MM.1S (cell line): ENCODE measurements around the gene ACOT4.
"Not testable (repeated sequence)": the region's sequence is repeated elsewhere in the genome, so short reads cannot be mapped to it uniquely, and the experiment has no call there.

Source experiments
- DNase-seq: peaks from one replicate; pipeline ENCODE4 v3.0.0-alpha.2; 2015
- H2AFZ ChIP-seq: fragments of 300-600 bp; sonication (generic); 2 replicates; pipeline ENCODE4 v1.6.0; 2016; ENCODE audit warnings: antibody characterized with exemption, low read length
- H3F3A ChIP-seq: fragments of 300-600 bp; sonication (generic); 2 replicates; pipeline ENCODE4 v1.6.1; 2016; ENCODE audit warnings: mild to moderate bottlenecking, antibody characterized with exemption, low read length, moderate library complexity, mixed read lengths; ENCODE audit not compliant: insufficient read depth
- H3K27ac ChIP-seq: fragments of 300-600 bp; sonication (generic); 2 replicates; pipeline ENCODE4 v1.5.1; 2016; ENCODE audit warnings: mild to moderate bottlenecking, low read length
- H3K27me3 ChIP-seq: fragments of 300-600 bp; sonication (generic); replicated peaks from 2 replicates; pipeline ENCODE4 v1.6.0; 2016; ENCODE audit warnings: low read length; ENCODE audit not compliant: insufficient read depth
- H3K36me3 ChIP-seq: fragments of 300-600 bp; sonication (generic); replicated peaks from 2 replicates; pipeline ENCODE4 v1.6.1; 2016; ENCODE audit warnings: mild to moderate bottlenecking, low read length, mixed read lengths; ENCODE audit not compliant: insufficient read depth
- H3K4me1 ChIP-seq: fragments of 300-600 bp; sonication (generic); 2 replicates; pipeline ENCODE4 v1.6.1; 2016; ENCODE audit warnings: low read length, mixed read lengths
- H3K4me2 ChIP-seq: fragments of 300-600 bp; sonication (generic); 2 replicates; pipeline ENCODE4 v1.6.0; 2016; ENCODE audit warnings: low read depth, low read length
- H3K4me3 ChIP-seq: fragments of 300-600 bp; sonication (generic); 2 replicates; pipeline ENCODE4 v1.5.1; 2016; ENCODE audit warnings: low read length, mixed read lengths
- H3K79me2 ChIP-seq: fragments of 300-600 bp; sonication (generic); 2 replicates; pipeline ENCODE4 v1.6.1; 2016; ENCODE audit warnings: mixed run types, low read length, mixed read lengths
- H3K9ac ChIP-seq: fragments of 300-600 bp; sonication (generic); 2 replicates; pipeline ENCODE4 v1.6.1; 2016; ENCODE audit warnings: low read length, mixed read lengths
- H3K9me2 ChIP-seq: fragments of 300-600 bp; sonication (generic); replicated peaks from 2 replicates; pipeline ENCODE4 v1.6.1; 2016; ENCODE audit warnings: mild to moderate bottlenecking, low read length, mixed read lengths; ENCODE audit not compliant: insufficient read depth
- H3K9me3 ChIP-seq: fragments of 300-600 bp; sonication (generic); replicated peaks from 2 replicates; pipeline ENCODE4 v1.6.1; 2016; ENCODE audit warnings: mild to moderate bottlenecking, low read length, mixed read lengths; ENCODE audit not compliant: insufficient read depth
- H4K20me1 ChIP-seq: fragments of 300-600 bp; sonication (generic); 2 replicates; pipeline ENCODE4 v1.6.1; 2016; ENCODE audit warnings: mild to moderate bottlenecking, low read length, moderate library complexity, mixed read lengths; ENCODE audit not compliant: insufficient read depth
- EZH2 ChIP-seq: fragments of 300-600 bp; sonication (generic); optimal IDR thresholded peaks from 2 replicates; pipeline ENCODE3; 2017; ENCODE audit warnings: low read depth, mild to moderate bottlenecking, antibody characterized with exemption, low read length, mixed read lengths
- EZH2phosphoT487 ChIP-seq: fragments of 300-600 bp; sonication (generic); IDR thresholded peaks from 2 replicates; pipeline ENCODE4 v1.6.1; 2018; ENCODE audit warnings: antibody characterized with exemption, low read length
- TF ChIP-seq, protein P1 (sequence below): fragments of 300-600 bp; sonication (generic); IDR thresholded peaks from 2 replicates; pipeline ENCODE4 v1.5.1; 2016; ENCODE audit warnings: antibody characterized with exemption, low read length, mixed read lengths

Gene ACOT4

DNA sequence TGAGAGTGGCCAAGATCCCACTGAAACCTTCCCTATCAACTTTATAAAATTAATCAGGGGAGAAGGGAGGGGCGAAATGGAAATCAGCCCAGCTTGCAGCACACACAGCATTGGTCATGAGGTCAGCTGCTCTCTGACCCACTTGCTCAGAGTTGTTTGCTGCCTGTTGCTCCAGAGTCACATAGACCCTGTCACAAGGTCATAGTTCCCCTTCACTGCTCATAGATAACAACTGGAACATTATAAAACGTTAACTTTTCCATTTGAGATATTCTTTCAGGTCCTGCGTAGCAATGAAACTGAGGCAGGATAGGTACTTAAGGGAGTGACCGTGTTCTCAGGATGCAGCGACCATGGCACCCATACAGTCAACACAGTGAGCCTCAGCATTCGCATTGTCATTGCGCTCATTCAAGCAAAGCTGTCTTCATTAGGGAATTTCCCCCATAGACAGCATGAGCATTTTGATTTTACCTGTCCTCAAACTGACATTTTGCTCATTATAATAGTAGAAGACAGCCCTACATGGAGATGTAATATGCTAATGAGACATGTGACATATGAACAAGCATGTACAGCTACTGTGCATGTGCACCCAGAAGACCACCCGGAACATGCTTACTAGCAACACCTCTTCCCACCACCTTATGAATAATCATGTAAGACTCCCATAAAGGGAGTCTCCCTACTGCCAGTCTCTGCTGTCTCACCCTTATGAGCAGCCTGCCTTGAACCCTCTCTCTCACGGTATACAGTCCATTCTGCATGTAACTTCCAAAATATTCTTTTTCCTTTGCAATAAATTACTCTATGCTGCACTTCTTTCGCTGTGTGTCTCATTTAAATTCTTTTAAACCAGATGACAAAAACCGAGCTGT lies 9.3 kb upstream of the ACOT4 start:
- DNase-seq, H3K4me2 ChIP-seq, H3K9me3 ChIP-seq, H3K79me2 ChIP-seq, H3K9ac ChIP-seq, H4K20me1 ChIP-seq, H3K4me1 ChIP-seq, H3F3A ChIP-seq, H3K9me2 ChIP-seq, H3K36me3 ChIP-seq, H2AFZ ChIP-seq, H3K27me3 ChIP-seq, H3K27ac ChIP-seq, H3K4me3 ChIP-seq: not testable (repeated sequence)

DNA sequence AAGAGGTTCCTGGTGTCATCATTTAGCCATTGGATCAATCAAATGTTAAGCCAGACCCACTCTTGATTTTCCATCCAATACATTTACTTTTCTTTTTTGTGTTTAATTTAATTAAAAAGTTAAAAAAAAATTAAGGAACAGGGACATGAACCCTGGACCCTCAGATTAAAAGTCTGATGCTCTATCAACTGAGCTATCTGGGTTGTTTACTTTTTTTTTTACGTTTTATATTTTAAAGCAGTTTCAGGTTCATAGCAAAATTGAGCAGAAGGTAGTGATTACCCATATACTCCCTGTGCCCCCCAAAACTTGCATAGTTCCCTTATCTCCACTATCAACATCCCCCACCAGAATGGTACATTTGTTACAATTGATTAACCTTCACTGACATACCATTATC lies 3.0 kb upstream of the ACOT4 start:
- H3K27ac ChIP-seq: no peak overlapping the region
- no peaks in the 10 kb centered on the region for H3K9me3 ChIP-seq
- no peak overlapping the region for H3K4me3 ChIP-seq
- H3K4me2 ChIP-seq: no peak overlapping the region
- no peaks in the 10 kb centered on the region for H3K27me3 ChIP-seq
- H2AFZ ChIP-seq: no peak overlapping the region
- no peak for TF ChIP-seq EZH2phosphoT487
- no peak for TF ChIP-seq EZH2
- TF ChIP-seq, protein P1, sequence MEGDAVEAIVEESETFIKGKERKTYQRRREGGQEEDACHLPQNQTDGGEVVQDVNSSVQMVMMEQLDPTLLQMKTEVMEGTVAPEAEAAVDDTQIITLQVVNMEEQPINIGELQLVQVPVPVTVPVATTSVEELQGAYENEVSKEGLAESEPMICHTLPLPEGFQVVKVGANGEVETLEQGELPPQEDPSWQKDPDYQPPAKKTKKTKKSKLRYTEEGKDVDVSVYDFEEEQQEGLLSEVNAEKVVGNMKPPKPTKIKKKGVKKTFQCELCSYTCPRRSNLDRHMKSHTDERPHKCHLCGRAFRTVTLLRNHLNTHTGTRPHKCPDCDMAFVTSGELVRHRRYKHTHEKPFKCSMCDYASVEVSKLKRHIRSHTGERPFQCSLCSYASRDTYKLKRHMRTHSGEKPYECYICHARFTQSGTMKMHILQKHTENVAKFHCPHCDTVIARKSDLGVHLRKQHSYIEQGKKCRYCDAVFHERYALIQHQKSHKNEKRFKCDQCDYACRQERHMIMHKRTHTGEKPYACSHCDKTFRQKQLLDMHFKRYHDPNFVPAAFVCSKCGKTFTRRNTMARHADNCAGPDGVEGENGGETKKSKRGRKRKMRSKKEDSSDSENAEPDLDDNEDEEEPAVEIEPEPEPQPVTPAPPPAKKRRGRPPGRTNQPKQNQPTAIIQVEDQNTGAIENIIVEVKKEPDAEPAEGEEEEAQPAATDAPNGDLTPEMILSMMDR: no peak
- H3K79me2 ChIP-seq: no peaks in the 10 kb centered on the region
- H3K36me3 ChIP-seq: no peaks in the 10 kb centered on the region
- no peak overlapping the region for H3K9ac ChIP-seq
- no peaks in the 10 kb centered on the region for H4K20me1 ChIP-seq
- no peaks in the 10 kb centered on the region for H3K4me1 ChIP-seq
- H3K9me2 ChIP-seq: no peaks in the 10 kb centered on the region
- no peaks in the 10 kb centered on the region for H3F3A ChIP-seq
- DNase-seq: no peak

DNA sequence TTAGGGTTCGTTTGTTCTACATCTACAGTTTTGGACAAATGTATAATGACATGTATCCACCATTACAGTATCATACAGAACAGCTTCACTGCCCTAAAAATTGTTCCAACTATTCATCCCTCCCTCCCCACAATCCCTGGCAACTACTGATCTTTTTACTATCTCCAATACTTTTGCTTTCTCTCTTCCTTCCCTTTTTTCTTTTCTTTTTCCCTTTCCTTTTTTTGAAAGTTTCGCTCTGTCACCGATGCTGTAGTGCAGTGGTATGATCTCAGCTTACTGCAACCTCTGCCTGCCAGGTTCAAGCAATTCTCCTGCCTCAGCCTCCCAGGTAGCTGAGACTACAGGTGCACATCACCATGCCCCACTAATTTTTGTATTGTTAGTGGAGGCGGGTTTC lies 2.6 kb upstream of the ACOT4 start:
- H3K27ac ChIP-seq: no peak overlapping the region
- H3K36me3 ChIP-seq: no peaks in the 10 kb centered on the region
- no peaks in the 10 kb centered on the region for H3K79me2 ChIP-seq
- no peak for DNase-seq
- H3K9ac ChIP-seq: no peak overlapping the region
- no peak overlapping the region for H2AFZ ChIP-seq
- no peaks in the 10 kb centered on the region for H3K9me2 ChIP-seq
- no peaks in the 10 kb centered on the region for H3K9me3 ChIP-seq
- H3F3A ChIP-seq: no peaks in the 10 kb centered on the region
- TF ChIP-seq EZH2phosphoT487 (no peak), EZH2 (no peak)
- TF ChIP-seq, protein P1: no peak
- no peak overlapping the region for H3K4me2 ChIP-seq
- no peak overlapping the region for H3K4me3 ChIP-seq
- H3K4me1 ChIP-seq: no peaks in the 10 kb centered on the region
- H4K20me1 ChIP-seq: no peaks in the 10 kb centered on the region
- H3K27me3 ChIP-seq: no peaks in the 10 kb centered on the region

DNA sequence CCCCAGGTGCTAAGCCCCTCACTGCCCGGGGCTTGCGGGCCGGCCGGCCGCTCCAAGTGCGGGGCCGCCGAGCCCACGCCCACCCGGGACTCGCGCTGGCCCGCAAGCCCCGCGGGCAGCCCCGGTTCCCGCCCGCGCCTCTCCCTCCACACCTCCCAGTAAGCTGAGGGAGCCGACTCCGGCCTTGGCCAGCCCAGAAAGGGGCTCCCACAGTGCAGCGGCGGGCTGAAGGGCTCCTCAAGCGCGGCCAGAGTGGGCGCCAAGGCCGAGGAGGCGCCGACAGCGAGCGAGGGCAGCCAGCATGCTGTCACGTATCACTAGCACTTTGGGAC lies 1.0 kb upstream of the ACOT4 start:
- not testable (repeated sequence) for H3K9ac ChIP-seq, H3K27ac ChIP-seq, H3K36me3 ChIP-seq, H3K4me1 ChIP-seq, H3K9me3 ChIP-seq, H3K79me2 ChIP-seq, H3K4me2 ChIP-seq, H3F3A ChIP-seq, H2AFZ ChIP-seq, H3K27me3 ChIP-seq, H3K4me3 ChIP-seq, H3K9me2 ChIP-seq, H4K20me1 ChIP-seq, DNase-seq
